ENCODE results near the gene SLCO2A1. TPM values are rescaled to one million over a fixed set of nuclear protein-coding genes. Genes with fewer than 3 reads are reported as not detected.

Gene SLCO2A1
- total and polyA plus RNA-seq, 2 of the 4 experiments (the other 2 are of a cell fraction) = under 0.01 to 1.5 TPM

DNA sequence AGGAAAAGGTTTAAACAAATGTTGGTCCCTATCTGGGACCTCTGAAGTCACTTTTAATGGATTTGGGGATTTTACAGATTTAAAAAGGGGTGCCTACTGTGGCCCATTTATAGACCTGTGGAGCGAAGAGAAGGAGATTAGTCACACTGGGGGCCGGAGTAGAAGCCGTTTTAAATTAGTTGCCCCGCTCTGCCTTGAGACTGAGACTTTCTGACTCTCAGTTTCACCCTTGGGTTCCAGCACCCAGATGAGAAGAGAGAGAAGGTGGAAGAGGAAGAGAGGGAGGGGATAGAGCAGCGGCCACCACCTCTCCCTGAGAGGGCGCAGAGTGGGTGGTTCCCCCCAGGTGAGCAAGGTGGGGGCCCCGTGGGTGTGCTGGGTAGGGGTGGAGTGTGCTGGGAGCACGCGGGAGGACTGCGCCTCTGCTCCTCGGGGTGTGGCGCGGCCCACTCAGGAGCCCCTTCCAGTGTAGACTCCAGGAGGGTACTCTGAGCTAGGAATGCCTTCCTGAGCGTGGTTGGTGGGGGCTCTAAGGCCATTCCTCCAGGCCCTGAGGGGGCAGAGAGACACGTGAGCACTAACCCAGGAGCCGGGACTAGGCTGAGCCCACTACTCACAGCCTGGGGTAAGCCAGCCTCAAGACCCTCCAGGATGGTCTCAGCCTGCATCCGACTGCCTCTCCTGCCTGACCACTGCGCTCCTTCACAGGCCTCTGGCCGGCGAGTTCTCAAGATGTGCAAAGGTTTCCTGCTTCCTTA lies 101.4 kb downstream of the SLCO2A1 start:
- H3K18ac ChIP-seq (ENCODE audit: low read depth, low read length) = no peak overlapping the region
- 0 out of 2 replicates have a peak overlapping the region, but pooled peaks have one; percentile 29 for H3K23ac ChIP-seq (ENCODE audit: low read depth, low read length)
- H3K27me3 ChIP-seq (ENCODE audit: control insufficient read depth, insufficient read depth, low read length) = no peaks in the 10 kb centered on the region; the same call in 1 of the 2 replicates
- peaks cover 3% of the 10 kb centered on the region; the same call in 1 of the 2 replicates for H3K9me1 ChIP-seq (ENCODE audit: insufficient read depth, low read length)
- H2AFZ ChIP-seq (replicated peaks; ENCODE audit: low read length, poor library complexity) = no peak overlapping the region
- in situ Hi-C loops (cut with MboI; ENCODE audit: low sequenced_read_pairs) (loop anchor here (10.0 to 25.0 kb wide), 2 partner anchors 114 to 1191 kb away; no protein-coding TSS in a partner anchor), dilution Hi-C loops (cut with HindIII; ENCODE audit: low sequenced_read_pairs, unreplicated experiment) (no loop called here), intact Hi-C loops (cut with micrococcal nuclease) (loop anchor here (5.0 kb wide), 1 partner anchor 1196 kb away; no protein-coding TSS in a partner anchor)
- no peak overlapping the region for H3K56ac ChIP-seq (ENCODE audit: extremely low read depth, insufficient read depth, low read length)
- DNase-seq (no peak), ATAC-seq (ENCODE audit: low read depth) (no peak)
- H3K9me3 ChIP-seq (ENCODE audit: control insufficient read depth, insufficient read depth, low read length) = no peaks in the 10 kb centered on the region
- no peak overlapping the region for H3K4me3 ChIP-seq (ENCODE audit: insufficient read depth, low read depth, low read length)
- H4K5ac ChIP-seq (ENCODE audit: low read depth, low read length) = no peak overlapping the region
- H3K79me1 ChIP-seq (ENCODE audit: low read depth in 1 of 2, low read length in 2 of 2) = no peaks in the 10 kb centered on the region
- no peak overlapping the region for H3K9ac ChIP-seq (ENCODE audit: low read depth, low read length)
- H3K36me3 ChIP-seq (ENCODE audit: control insufficient read depth, insufficient read depth, low read length) = no peaks in the 10 kb centered on the region
- no peak overlapping the region for H3K27ac ChIP-seq (ENCODE audit: insufficient read depth, low read length)
- no peak overlapping the region for H3K4ac ChIP-seq (ENCODE audit: low read depth, low read length)
- H2AK5ac ChIP-seq (ENCODE audit: low read depth, low read length) = no peak overlapping the region; the same call in 1 of the 2 replicates
- H2BK20ac ChIP-seq (ENCODE audit: low read depth, low read length) = no peak overlapping the region
- POLR2A ChIA-PET (ENCODE audit: unreplicated experiment) = no interaction called here
- no TSS peak for BruUV-seq (replicated peaks)
- H3K4me1 ChIP-seq (ENCODE audit: control insufficient read depth, insufficient read depth, low read length) = peaks cover 2% of the 10 kb centered on the region
- no peaks in the 10 kb centered on the region for H4K20me1 ChIP-seq (ENCODE audit: insufficient read depth, low read length)
- H2BK15ac ChIP-seq (ENCODE audit: low read depth, low read length) = 0 out of 3 replicates have a peak overlapping the region, but pooled peaks have one; percentile 41
- CTCF ChIA-PET = interaction anchor here (0.6 to 2.1 kb wide), 4 partner anchors 23 to 270 kb away, joined by 3 to 8 read pairs (median 3); no protein-coding TSS in a partner anchor
- H4K8ac ChIP-seq (ENCODE audit: low read depth in 2 of 2, low read length in 2 of 2) = no peak overlapping the region
- TF ChIP-seq RCOR1 (IDR thresholded peaks at IDR 0.05; ENCODE audit: insufficient replicate concordance, low read length) (no peak), SMC3 (IDR thresholded peaks at IDR 0.05; ENCODE audit: low read depth, low read length) (no peak), BHLHE40 (IDR thresholded peaks at IDR 0.05; ENCODE audit: low read depth, low read length) (no peak), RFX5 (IDR thresholded peaks at IDR 0.05; ENCODE audit: low read depth, low read length) (no peak), POLR2A (IDR thresholded peaks at IDR 0.05; ENCODE audit: low read depth, low read length) (no peak), RAD21 (IDR thresholded peaks at IDR 0.05; ENCODE audit: low read length) (no peak), CHD1 (IDR thresholded peaks at IDR 0.05; ENCODE audit: low read depth, low read length) (no peak)
- TF ChIP-seq, protein P1, sequence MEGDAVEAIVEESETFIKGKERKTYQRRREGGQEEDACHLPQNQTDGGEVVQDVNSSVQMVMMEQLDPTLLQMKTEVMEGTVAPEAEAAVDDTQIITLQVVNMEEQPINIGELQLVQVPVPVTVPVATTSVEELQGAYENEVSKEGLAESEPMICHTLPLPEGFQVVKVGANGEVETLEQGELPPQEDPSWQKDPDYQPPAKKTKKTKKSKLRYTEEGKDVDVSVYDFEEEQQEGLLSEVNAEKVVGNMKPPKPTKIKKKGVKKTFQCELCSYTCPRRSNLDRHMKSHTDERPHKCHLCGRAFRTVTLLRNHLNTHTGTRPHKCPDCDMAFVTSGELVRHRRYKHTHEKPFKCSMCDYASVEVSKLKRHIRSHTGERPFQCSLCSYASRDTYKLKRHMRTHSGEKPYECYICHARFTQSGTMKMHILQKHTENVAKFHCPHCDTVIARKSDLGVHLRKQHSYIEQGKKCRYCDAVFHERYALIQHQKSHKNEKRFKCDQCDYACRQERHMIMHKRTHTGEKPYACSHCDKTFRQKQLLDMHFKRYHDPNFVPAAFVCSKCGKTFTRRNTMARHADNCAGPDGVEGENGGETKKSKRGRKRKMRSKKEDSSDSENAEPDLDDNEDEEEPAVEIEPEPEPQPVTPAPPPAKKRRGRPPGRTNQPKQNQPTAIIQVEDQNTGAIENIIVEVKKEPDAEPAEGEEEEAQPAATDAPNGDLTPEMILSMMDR (conservative IDR thresholded peaks at IDR 0.05; ENCODE audit: low read depth, low read length) = no peak
- H2BK5ac ChIP-seq (ENCODE audit: low read depth, low read length, poor library complexity, severe bottlenecking) = no peak overlapping the region
- no peak overlapping the region for H3K14ac ChIP-seq (replicated peaks; ENCODE audit: low read depth, low read length)
- 97% methylated on average over 10 of the region's 20 CpGs; no CpG with 5 or more reads in 1 of the 2 experiments for WGBS, 2 experiments (ENCODE audit: extremely low coverage in 2 of 2, insufficient read length in 1 of 2)
- no peak overlapping the region for H3K4me2 ChIP-seq (ENCODE audit: low read depth, low read length)
- H4K91ac ChIP-seq (ENCODE audit: insufficient read depth, low read depth, low read length) = no peak overlapping the region
- no peak overlapping the region; the same call in 1 of the 2 replicates for H2BK120ac ChIP-seq (ENCODE audit: low read depth, low read length)
- peak overlapping the region; percentile 57 for H2AK9ac ChIP-seq (replicated peaks; ENCODE audit: low read depth, low read length, poor library complexity)
